HG03460 (cell line): Measurements from ENCODE around the gene COL18A1.
"Not testable (repeated sequence)": the region's sequence is repeated elsewhere in the genome, so short reads cannot be mapped to it uniquely, and the experiment has no call there.

Experiments
- ATAC-seq: cut with Tn5 transposase; IDR thresholded peaks from one replicate; pipeline ENCODE4 v1.9.1; 2021; ENCODE audit not compliant: unreplicated experiment

Gene COL18A1

DNA sequence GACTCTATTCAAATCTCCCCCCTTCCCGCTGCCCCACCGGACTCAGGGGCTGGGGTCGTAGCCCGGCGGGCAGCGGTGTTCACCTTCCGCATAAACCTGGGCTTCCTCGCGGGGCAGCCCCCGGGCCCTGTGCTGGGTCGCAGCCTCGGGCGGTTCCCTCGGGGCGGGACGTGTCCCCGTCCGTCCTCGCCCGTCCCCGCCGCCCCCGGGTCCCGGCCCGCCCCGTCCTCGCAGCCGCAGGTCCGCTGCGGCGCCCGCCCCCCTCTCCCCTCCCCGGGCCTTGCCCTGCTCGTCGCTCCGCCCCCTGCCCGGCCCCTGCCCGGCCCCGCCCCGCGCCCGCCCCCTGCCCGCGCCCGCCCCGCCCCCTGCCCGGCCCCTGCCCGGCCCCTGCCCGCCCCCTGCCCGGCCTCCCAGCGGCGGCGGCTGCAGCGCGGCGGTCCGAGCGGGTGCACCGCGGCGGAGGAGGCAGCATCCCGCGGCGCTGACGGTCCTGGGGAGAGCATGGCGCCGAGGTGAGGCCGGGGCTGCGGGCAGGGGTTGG lies at the start of gene COL18A1:
COL18A1 (plus strand) TSS at position 436 of the 541 bp plus-strand sequence; CDS start at position 502, 66 bp downstream.
- no peak for ATAC-seq

DNA sequence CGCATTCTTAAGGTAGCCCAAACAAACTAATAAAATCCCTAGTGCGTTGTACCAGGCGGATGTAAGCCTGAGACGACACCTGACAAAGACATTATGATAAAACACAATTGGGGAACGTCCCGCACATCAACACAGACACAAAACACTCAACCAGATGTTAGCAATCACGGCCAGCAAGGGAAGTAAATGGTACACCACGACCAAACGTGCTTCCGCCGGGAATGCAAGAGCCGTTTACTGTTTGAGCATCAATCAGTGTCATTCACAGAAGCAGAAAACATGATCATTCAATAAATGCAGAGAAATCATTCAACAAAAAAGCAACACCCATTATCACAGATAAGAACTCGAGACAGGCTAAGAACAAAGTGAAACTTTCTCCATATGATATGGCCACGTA lies 49.4 kb upstream of the COL18A1 start:
- no peak for ATAC-seq

DNA sequence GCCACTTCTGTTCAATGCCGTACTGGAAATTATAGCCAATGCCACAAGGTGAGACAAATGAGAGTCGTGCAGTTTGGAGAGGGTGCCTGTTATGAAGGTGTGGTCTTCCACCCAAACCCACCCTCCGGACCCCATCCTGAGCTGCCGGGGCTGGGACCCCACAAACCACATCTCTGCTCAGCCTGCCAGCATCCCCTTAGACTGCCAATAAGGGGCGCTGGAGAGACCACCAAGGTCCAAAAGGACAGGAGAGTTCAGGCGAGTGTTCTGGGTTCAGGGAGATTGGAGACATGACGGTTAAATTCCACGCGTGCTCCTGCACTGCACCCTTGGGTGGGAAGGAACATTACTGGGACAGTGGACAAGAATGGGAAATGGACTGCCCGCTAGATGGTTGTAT lies 48.7 kb upstream of the COL18A1 start:
- ATAC-seq, result no peak

DNA sequence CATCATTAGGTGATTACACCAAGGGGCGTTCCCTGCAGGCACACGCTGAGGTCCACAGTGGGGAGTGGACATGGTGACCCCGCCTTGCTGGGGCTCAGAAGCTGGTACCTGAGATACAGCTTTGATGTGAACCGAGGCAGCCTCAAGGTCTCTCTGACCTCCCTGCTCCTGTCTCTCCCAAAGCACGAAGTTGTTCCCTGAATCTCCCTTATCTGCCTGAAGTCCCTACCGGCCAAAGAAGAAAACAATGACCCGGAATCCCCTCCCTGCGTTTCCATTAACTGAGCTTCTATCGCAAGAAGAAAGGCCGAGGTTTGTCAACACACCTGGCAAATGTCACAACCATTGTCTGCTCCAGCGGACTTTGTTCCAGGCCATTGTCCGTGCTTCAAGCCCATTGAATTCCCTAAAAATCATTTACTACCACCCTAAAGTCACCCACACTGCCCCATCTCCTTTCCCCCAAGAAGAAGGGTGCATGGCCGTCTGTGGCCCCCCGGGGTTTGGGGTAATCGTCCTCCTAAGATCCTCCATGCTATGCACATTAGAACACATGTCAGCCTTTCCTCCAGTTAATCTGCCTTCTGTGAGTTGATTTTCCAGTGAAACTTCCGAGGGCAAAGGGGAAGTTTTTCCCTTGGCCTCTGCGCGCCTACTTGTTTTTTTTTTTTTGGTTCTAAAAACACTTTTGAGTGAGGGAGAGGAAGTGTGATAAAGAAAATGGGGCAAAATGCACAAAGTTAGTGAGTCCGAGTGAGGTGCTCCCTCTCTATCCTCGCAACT lies 48.1 kb upstream of the COL18A1 start:
- ATAC-seq, result no peak

DNA sequence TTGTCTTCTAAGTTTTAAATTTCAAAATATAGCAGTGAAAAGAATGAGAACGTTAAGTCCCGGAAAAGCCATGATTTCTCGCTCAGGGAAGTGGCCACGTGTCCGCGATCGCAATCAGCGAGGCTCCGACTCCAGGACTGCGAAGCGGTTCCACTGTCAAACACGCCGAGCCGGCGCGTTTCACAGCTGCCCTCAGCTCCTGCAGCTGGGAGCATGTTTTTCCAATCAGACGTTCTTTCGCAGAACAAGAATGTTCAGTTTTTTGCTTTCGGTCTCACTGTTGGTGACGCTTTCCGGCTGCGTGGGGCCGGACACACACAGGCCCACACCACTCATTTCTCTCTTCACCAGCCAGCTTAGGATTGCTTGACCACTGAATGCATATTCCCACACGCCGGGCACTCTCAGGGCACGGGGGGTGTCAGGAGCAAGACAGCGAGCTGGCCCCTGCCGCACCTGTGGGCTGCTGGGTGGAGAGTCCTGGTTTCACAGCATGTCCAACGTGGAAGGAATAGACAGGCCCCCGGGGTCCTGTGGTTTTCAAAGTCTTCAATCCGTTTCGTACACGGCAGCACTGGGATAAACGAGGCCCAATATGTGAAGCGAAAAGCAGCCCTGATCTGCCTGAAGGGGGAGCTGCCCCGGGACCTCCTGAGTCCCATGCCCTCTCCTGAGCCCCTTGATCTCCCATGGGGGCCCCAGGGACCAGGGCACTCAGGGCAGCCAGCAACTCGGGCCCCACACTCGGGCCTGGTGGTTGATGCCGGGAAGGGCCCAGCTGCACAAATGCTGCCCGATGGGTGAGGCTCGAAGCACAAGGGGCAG lies 47.3 kb upstream of the COL18A1 start:
- ATAC-seq, result no peak

DNA sequence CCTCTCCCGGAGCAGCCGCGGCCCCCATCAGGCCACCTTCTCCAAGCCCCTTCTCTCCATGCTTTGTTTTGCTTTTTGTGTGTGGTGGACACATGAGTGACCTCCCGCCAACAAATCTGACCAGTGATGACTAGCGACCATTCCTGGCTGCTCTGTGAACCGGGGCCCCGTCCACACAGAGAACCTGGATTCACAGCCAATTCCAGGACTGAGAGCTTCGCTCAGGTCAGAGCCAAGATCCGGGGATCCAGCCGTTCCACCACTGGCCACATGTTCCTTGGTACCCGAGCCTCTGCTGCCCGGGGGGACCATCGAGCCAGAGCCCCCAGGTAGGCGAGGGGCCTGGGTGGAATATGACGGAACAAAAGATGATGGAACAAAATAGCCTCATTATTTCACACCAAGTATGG lies 46.7 kb upstream of the COL18A1 start:
- no peak for ATAC-seq

DNA sequence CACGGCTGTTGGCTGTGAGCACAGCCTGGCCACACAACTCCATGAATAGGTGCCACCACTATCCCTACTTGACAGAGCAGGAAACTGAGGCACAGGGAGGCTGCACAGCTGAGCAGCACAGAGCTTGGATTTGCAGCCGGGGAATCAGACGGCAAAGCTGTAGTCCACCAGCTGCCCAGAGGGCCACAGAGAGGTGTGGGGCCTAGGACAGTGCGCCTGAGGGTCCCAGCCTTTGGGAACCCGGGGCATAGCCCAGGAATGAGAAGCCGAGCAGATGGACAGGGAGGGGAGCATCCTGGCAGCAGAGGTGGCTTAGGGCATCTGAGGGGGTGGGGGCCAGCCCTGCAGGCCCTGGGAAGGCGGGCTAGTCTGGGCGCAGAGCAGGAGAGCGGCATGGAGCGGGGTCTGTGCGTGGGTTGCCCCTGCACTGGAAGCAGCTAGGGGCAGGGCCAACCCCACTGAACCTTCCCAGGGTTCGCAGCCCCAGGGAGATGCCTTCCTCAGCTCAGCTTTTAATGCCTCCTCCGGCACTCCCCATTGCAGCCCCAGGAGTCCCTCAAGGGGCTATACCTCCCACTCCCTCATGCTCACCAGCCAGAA lies 46.2 kb upstream of the COL18A1 start:
- no peak for ATAC-seq

DNA sequence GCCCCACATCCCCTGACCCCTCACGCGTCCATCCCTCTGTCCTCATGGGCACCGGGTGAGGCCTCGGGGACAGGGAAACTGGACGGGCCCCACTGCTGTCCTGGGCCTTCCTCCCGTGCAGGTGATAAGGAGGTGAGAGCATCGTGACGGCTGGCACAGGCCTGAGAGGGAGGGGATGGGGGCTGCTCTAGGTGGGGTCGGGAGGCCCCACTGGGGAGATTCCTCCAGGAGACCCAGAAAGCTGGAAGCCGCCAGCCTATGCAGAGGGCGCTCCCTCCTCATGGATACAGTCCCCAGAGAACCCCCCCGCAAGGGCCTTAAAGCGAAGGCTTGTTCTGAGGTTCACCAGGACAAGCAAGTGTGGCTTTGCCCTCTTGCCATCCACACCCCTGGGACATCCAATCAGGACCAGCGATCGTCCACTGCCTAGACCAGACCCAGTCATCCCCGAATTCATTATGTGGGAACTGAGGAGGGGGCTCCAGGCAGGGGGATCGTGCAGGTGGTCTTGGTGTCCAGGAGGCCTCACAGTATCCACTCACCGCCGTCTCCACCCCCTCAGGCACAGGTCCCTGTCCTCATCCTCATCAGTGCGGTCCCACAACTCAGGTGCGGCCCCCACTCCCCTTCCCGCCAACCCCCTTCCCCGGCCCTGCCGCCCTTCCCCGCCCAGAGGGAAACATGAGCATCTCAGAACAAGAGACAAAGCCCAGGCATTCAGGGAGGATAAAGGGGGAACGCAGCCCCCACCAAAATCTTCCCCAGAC lies 45.3 kb upstream of the COL18A1 start:
- no peak for ATAC-seq

DNA sequence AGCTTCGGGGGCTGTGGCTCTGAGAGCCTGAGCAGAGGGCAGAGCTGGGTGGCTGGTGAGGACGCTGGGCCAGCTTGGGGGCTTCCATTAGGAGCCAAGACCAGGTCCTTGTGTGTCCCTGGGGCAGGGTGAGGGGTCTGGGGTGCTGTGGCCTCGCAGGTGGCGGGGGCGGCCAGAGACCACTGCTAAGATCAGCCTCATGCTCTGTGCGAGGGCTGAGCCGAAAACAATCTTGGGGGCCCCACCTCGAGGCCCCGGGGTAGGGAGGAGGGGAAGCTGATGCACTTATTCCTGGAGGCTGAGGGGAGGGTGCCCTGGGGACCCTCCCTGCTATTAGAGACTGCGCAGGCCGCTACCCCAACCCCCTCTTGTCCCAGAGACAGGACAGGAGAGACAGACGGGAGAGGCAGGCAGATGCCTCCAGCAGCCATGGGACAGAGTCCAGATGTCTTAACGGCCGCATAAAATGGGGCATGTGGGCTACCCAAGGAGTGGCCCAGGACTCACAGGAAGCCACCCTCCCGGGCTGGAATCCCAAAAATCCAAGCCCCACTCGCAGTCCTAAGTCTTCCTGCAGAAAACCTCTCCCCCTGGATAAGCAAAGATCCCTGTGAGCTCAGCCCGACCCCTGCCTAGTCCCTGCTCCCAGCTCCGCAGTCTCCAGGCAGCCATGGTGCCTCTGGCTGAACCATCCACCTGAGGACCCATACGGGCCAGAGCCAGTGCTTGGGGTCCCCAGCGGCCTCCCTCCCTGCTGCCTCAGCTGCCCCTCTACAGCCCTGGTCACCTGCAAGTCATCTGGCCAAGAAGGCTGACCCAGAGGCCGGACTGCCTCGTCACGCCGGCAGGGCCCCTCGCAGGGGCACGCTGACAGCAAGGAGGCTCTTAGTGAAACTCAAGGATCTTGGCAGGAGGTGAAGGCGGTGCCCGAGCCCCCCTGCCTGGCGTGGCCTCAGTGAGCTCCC lies 43.6 kb upstream of the COL18A1 start:
- ATAC-seq, result no peak

DNA sequence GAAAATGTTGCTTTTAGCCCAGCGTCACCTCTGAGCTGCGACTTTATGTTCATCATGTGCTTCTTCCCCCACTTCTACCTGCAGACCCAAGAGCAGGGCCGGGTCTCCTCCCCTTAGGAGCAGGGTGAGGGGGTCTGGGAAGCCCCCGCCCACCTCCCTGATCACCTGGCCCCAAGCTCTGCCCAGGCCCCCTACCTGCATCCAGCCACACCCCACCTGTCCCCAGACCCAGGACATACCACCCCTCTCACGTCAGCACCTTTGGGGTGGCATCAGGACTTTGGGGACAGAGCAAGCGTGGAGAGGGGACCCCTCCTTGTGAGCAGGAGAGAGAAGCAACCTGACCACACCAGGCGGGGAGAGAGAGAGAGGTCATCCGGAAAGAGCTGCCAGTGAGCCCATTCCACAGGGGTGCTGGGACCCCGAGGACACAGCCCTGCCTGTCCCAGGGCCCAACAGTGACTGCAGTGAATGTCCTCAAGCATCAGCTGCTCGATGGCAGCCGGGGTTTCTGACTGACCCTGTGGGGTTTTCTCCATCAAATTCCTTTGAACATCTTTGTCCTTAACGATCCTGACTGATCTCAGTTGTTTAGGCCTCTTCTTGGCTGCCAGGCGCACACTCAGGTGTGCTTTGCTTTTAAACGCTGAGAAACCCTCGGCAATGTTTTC lies 42.8 kb upstream of the COL18A1 start:
- ATAC-seq, result no peak

DNA sequence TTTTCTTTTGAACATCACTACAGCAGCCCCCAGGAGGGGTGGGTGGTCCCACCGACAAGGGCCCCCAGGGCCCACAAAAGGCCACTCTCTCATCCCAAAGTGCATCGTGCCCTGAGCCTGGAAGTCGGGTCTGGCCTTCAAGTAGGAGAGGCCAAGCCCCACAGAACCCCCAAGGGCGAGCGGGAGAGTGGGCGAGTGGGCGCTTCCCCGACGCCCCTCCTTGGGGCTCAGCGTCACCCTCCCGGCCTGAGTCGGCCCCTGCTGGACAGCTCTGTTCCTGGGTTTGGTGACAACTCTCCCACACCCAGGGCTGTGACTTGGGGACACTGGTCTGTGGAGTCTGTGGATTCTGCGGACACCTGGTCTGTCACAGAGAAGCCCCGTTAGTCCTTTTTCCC lies 42.2 kb upstream of the COL18A1 start:
- no peak for ATAC-seq

DNA sequence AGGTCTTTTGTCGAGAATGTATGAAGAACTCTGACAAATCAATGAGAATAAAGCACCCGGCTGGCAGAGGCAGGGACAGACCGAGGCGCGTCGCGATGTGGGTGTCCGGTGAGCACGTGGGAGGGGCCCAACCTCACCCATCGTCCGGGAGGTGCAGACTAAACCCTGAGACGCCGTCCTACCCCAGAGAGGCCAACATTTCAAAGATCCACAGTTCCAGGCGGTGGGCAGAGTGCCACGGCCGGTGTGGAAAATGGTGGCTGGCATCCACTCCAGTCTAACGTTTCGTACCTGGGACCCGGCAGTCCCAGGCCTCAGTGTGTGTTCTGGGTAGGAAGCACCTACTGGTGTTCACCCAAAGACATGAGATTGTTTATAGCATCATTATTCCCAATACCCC lies 41.7 kb upstream of the COL18A1 start:
- ATAC-seq, result not testable (repeated sequence)

DNA sequence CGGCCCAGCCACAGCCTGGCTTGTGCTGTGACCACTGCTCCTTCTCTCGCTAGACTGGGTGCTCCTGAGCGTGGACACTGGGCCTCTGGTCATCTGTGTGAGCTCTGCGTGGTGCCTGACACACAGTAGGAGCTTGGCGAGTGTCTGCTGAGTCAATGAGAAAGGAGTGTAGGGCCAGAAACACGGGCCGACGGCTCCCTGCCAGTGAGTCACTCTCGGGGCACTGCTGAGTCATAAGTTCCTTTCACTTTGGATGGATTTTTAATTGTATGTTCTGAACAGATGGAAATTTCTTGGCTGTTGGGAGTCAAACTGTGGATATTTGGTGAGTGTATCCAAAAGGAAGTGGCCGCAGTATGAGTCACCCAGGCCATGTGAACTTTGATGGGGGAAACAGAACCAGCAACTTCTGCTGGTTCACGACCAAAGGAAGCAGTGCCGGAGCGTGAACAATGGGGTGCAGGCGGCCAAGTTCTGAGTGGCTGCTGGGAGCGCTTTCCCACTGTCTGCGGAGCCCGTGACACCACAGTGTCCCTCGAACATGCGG lies 41.0 kb upstream of the COL18A1 start:
- ATAC-seq, result no peak

DNA sequence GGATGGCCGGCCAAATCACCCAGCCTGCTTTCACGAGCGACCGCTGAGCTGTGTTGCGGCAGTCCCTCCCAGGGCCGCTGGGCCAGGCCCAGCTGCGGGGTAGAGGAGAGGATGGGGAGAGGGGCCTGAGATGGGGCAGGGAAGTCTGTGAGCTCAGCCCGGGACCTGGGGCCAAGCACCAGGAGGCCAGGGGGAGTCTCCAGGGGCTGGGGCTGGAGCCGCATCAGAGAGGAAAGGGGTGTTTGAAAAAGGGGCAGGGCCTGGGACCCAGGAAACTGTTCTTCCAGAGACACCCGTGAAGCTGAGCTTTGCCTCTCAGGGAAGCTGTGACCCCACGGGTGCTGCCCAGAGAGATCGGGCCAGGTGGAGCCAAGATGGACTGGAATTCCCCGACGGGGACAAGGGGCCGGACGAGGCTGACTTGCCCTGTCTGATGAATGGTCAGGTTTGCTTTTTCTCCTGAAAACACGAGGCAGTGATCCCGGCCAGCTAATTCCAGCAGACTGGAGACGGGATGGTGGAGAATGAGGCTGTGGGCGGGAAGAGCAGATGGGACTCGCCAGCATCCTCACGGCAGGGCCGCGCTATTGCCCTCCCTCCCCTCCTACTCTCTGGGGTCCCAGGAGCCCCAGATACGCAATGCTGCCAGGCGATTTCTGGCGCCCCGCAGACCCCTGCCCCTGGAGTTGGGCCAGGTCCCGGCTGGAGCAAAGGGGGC lies 40.3 kb upstream of the COL18A1 start:
- ATAC-seq, result no peak

DNA sequence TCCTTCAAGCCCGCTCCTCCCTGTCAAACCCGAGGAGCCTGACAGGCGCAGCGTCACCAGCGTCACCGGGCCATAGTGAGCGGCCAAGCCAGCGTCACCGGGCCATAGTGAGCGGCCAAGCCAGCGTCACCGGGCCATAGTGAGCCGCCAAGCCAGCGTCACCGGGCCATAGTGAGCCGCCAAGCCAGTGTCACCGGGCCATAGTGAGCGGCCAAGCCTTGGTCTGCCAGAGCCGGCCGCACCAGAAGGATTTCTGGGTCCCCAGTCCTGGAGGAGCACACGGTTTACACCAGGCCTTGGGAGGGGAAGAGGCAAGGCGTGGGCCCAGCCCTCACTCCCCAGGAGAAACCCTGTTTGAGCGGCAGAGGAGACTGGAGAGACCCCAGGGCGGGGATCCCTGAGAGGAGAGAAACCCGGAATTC lies 39.8 kb upstream of the COL18A1 start:
- no peak for ATAC-seq

DNA sequence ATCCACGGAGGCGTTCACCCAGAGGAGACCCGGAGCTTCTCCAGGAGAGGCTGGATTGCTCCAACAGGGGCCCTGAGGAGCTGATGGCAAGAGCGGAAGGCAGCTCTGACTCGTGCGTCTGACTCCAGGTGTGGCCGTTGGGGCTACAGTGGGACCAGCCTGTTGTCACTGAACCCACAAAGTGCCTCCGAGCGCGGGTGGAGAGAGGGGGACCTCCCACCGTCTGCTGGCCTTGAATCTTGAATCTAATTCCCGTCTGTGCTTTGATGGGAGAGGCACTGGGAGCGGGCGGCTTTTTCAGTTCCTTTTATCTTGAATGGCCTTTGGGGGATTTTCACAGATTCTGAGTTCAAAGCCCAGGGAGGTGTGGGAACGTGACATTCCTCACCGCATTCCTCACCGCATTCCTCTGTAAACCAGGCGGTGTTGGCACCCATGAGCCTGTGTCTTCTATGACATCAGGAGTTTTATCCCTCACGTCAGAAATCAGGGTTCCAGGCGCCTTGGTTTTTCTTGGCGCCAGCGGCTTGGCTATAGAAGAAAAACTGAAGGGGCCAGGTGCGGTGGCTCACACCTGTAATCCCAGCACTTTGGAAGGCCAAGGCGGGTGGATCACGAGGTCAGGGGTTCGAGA lies 39.2 kb upstream of the COL18A1 start:
- no peak for ATAC-seq

DNA sequence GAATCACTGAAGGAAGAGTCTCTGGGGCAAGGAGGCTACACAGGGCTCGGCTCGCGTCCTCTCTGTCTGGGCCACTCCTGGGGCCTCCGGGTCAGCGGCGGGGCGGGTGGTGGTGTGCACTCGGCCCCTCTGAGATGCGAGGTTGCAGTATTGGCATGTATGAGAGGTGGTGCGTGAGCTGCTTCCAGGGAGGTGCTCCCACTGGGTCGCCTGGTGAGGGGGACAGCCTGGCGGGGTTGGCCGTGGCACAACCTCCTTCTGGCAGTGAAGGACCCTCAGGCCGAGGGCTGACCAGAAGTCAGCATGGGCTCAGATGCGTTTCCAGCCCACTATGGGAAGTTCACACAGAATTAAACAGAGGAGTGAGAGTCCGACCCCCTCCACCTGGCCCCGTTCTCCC lies 38.5 kb upstream of the COL18A1 start:
- ATAC-seq, result no peak

DNA sequence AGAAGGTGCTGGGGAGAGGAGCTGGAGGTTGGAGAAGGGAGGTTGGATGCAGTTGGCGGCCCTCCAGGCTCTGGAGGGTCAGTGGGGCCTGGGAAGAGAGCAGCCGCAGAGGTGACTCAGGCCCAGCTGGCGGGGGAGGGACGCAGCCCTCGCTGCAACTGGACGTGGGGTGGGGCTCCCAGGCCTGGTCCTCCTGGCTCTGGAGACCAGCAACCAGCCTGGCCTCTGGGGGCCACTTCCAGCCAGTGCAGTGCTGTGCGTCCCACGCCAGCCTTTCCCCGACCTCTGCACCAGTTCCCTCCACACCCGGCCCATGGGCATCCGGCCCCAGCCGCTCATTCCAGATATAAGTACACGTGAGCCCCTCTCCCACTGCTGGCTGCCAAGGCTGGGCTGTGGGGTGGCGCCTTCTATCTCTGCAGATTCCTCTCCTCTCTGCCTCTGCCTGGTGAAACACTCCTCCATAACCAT lies 38.0 kb upstream of the COL18A1 start:
- ATAC-seq, result no peak
